T-helper 2 cell treated with Interferon-gamma antibody and Interleukin-4, amounts not matched to agents 5 μg/mL and 100 μg/mL, for 36 hours (primary cell): Measurements from ENCODE around the gene VAT1.

Experiments
- DNase-seq: peaks from one replicate; pipeline ENCODE4 v3.0.0; 2021; ENCODE audit warnings: low spot score
- H3K27ac Mint-ChIP-seq: one replicate; pipeline ENCODE4 v1.8.0; 2021; ENCODE audit warnings: mild to moderate bottlenecking, mixed read lengths
- H3K27me3 Mint-ChIP-seq: one replicate; pipeline ENCODE4 v1.8.0; 2021; ENCODE audit warnings: low read depth, mixed read lengths
- H3K36me3 Mint-ChIP-seq: one replicate; pipeline ENCODE4 v1.8.0; 2021; ENCODE audit warnings: low read depth, mixed read lengths
- H3K4me1 Mint-ChIP-seq: one replicate; pipeline ENCODE4 v1.8.0; 2021; ENCODE audit warnings: low read depth, mixed read lengths
- H3K4me3 Mint-ChIP-seq: one replicate; pipeline ENCODE4 v1.8.0; 2022; ENCODE audit warnings: mild to moderate bottlenecking, moderate library complexity, mixed read lengths
- H3K9me3 Mint-ChIP-seq: one replicate; pipeline ENCODE4 v1.8.0; 2021; ENCODE audit warnings: mixed read lengths

The VAT1 gene

GRCh38 chr17:43020030-43020621 lies 2.1 kb downstream of the VAT1 start:
- Mint-ChIP-seq H3K4me1 (peaks cover 23% of the 10 kb centered on the region), H3K4me3 (peak overlapping the region; percentile 85), H3K27ac (no peak overlapping the region), H3K9me3 (no peaks in the 10 kb centered on the region), H3K27me3 (peaks cover 7% of the 10 kb centered on the region), H3K36me3 (no peaks in the 10 kb centered on the region)
- no peak for DNase-seq

GRCh38 chr17:43019418-43019817 lies 2.8 kb downstream of the VAT1 start:
- DNase-seq, result no peak
- Mint-ChIP-seq H3K4me1 (peaks cover 20% of the 10 kb centered on the region), H3K27me3 (peaks cover 2% of the 10 kb centered on the region), H3K36me3 (peaks cover 6% of the 10 kb centered on the region), H3K27ac (no peak overlapping the region), H3K9me3 (no peaks in the 10 kb centered on the region), H3K4me3 (peak overlapping the region; percentile 25)

- H3K9me3 Mint-ChIP-seq, result no peaks in the 10 kb centered on the region
- H3K36me3 Mint-ChIP-seq, result peaks cover 11% of the 10 kb centered on the region
- no peak overlapping the region for H3K27ac Mint-ChIP-seq
- no peak overlapping the region for H3K4me3 Mint-ChIP-seq
- H3K4me1 Mint-ChIP-seq, result peaks cover 17% of the 10 kb centered on the region
- H3K27me3 Mint-ChIP-seq, result no peaks in the 10 kb centered on the region
- no peak for DNase-seq
These were observed 3.3 kb downstream of the VAT1 start for GRCh38 chr17:43018932-43019331.

- H3K27ac Mint-ChIP-seq, result no peak overlapping the region
- no peak for DNase-seq
- H3K9me3 Mint-ChIP-seq, result no peaks in the 10 kb centered on the region
- H3K4me1 Mint-ChIP-seq, result peaks cover 17% of the 10 kb centered on the region
- H3K4me3 Mint-ChIP-seq, result no peak overlapping the region
- H3K27me3 Mint-ChIP-seq, result no peaks in the 10 kb centered on the region
- H3K36me3 Mint-ChIP-seq, result peaks cover 16% of the 10 kb centered on the region
These were observed 4.0 kb downstream of the VAT1 start for GRCh38 chr17:43018008-43018853.

GRCh38 chr17:43016216-43016615 lies 6.0 kb downstream of the VAT1 start:
- Mint-ChIP-seq H3K27ac (no peak overlapping the region), H3K4me1 (peaks cover 19% of the 10 kb centered on the region), H3K27me3 (no peaks in the 10 kb centered on the region), H3K9me3 (no peaks in the 10 kb centered on the region), H3K36me3 (peaks cover 26% of the 10 kb centered on the region), H3K4me3 (no peak overlapping the region)
- DNase-seq, result no peak

DNA sequence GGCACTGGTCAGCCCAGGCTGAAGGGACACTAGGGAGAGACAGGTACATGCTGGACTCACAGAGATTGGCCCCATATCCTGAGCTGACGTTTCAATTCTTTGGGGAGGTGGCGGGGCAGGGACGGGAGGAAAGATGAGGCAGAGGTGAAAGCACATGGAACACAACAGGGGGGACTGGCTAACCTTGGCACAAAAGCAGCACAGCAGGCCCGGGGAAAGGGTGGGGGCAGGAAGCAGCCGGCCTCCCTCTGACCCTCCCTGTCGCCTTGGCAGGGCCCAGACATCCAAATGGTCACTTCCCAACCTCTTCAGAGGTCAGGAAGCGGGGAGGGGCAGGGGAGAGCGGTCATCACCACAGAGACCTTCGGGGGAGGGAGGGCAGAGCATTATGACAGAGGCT lies 6.6 kb downstream of the VAT1 start:
- DNase-seq, result no peak
- Mint-ChIP-seq H3K36me3 (peaks cover 28% of the 10 kb centered on the region), H3K4me1 (peaks cover 18% of the 10 kb centered on the region)

GRCh38 chr17:43014649-43015542 lies 7.3 kb downstream of the VAT1 start:
- Mint-ChIP-seq H3K27me3 (no peaks in the 10 kb centered on the region), H3K4me3 (no peak overlapping the region), H3K4me1 (peaks cover 19% of the 10 kb centered on the region), H3K36me3 (peaks cover 31% of the 10 kb centered on the region), H3K9me3 (no peaks in the 10 kb centered on the region), H3K27ac (peak overlapping the region; percentile 63)
- DNase-seq, result no peak

More for the DNA sequence above, 6.6 kb downstream of the VAT1 start:
- H3K9me3 Mint-ChIP-seq, result no peaks in the 10 kb centered on the region
- no peaks in the 10 kb centered on the region for H3K27me3 Mint-ChIP-seq
- H3K27ac Mint-ChIP-seq, result peak overlapping the region; percentile 63
- no peak overlapping the region for H3K4me3 Mint-ChIP-seq

DNA sequence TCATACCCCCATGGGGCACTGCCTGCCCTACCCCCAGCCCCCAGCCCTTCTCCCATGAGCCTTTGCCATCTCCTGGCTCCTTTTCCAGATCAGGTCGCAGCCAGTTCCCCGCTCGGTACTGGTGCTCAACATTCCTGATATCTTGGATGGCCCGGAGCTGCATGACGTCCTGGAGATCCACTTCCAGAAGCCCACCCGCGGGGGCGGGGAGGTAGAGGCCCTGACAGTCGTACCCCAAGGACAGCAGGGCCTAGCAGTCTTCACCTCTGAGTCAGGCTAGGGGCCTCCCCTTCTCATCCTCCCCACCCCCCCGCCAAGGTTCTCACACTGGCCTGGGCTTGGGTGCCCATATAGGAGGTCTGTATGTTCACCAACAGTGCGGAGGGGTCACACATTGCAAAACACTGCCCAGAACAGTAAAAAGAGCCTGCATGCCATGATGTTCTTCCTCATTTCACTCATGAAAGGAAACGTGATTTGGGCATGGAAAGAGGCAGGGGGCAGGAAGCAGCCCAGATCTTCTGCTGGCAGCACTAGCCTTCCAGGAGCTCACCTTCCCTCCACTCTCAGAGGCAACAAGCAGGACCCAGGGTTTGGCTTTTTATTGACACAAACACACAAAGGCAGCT lies 8.1 kb downstream of the VAT1 start:
- DNase-seq, result no peak
- Mint-ChIP-seq H3K9me3 (no peaks in the 10 kb centered on the region), H3K36me3 (peaks cover 31% of the 10 kb centered on the region), H3K4me1 (peaks cover 14% of the 10 kb centered on the region), H3K27me3 (no peaks in the 10 kb centered on the region), H3K27ac (no peak overlapping the region), H3K4me3 (no peak overlapping the region)

GRCh38 chr17:43013296-43013695 lies 8.9 kb downstream of the VAT1 start:
- Mint-ChIP-seq H3K9me3 (no peaks in the 10 kb centered on the region), H3K27me3 (no peaks in the 10 kb centered on the region), H3K36me3 (peaks cover 33% of the 10 kb centered on the region), H3K27ac (no peak overlapping the region), H3K4me3 (no peak overlapping the region), H3K4me1 (peaks cover 9% of the 10 kb centered on the region)
- DNase-seq, result no peak

DNA sequence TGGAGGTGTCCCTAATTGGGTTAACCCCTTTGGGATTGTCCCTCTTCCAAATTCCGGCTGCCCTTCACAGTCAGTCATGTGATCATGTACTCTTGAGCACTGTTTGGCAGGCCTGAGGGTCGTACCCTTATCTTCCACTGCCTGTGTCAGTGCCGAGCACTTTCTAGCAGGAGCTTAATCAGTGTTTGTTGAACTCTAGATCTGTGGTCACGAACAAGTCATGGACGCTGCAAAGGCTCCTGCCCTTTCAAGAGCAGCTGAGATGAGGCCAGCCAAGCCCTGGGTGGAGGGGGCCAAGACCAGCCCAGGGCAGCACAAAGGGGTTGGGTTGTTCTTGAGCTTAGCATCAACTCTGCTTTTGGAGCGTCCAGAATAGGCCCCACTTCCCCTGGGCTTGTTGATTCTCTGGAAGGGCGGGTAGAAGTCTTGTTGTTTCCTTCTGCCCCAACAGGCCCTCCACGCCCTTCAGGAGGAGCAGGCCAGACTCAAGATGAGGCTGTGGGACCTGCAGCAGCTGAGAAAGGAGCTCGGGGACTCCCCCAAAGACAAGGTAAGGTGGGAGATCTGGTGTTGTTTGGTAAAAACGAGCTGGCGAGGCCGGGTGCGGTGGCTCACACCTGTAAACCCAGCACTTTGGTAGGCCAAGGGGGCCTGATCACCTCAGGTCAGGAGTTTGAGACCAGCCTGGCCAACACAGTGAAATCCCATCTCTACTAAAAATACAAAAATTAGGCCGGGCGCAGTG lies 10.3 kb downstream of the VAT1 start:
- H3K9me3 Mint-ChIP-seq, result no peaks in the 10 kb centered on the region
- no peak overlapping the region for H3K4me3 Mint-ChIP-seq
- no peak for DNase-seq
- no peak overlapping the region for H3K27ac Mint-ChIP-seq
- peaks cover 33% of the 10 kb centered on the region for H3K36me3 Mint-ChIP-seq
- H3K27me3 Mint-ChIP-seq, result no peaks in the 10 kb centered on the region
- peaks cover 13% of the 10 kb centered on the region for H3K4me1 Mint-ChIP-seq

- H3K27me3 Mint-ChIP-seq, result no peaks in the 10 kb centered on the region
- H3K4me3 Mint-ChIP-seq, result no peak overlapping the region
- H3K9me3 Mint-ChIP-seq, result no peaks in the 10 kb centered on the region
- peaks cover 39% of the 10 kb centered on the region for H3K36me3 Mint-ChIP-seq
- no peak for DNase-seq
- H3K27ac Mint-ChIP-seq, result peak overlapping the region; percentile 7
- peaks cover 19% of the 10 kb centered on the region for H3K4me1 Mint-ChIP-seq
These were observed 11.4 kb downstream of the VAT1 start for GRCh38 chr17:43010667-43011308.

GRCh38 chr17:43006639-43007551 lies 15.3 kb downstream of the VAT1 start, which contains the start of gene IFI35:
TSS of gene IFI35 (plus strand) at chr17:43006784. CDS start at chr17:43006948, 164 bp downstream.
- DNase-seq, result peak; percentile 86
- H3K27me3 Mint-ChIP-seq, result no peaks in the 10 kb centered on the region
- peak within 1 kb of the TSS; percentile 100 for H3K4me3 Mint-ChIP-seq
- H3K4me1 Mint-ChIP-seq, result peaks cover 17% of the 10 kb centered on the region
- peak within 1 kb of the TSS; percentile 100 for H3K27ac Mint-ChIP-seq
- H3K9me3 Mint-ChIP-seq, result no peaks in the 10 kb centered on the region
- H3K36me3 Mint-ChIP-seq, result peaks cover 34% of the 10 kb centered on the region
